Measurements from ENCODE around the gene NDUFS2.

Gene NDUFS2

GRCh38 chr1:161196521-161197451, 5.4 kb upstream of the NDUFS2 start:
- DNase-seq: no peak

- no peak for DNase-seq
Observed at GRCh38 chr1:161197560-161198193, 4.5 kb upstream of the NDUFS2 start.

- DNase-seq: peak; percentile 79
Observed at GRCh38 chr1:161198194-161198896, 3.8 kb upstream of the NDUFS2 start.

- peak; percentile 49 for DNase-seq
Observed at GRCh38 chr1:161198897-161199431, 3.2 kb upstream of the NDUFS2 start, which contains the start of gene ADAMTS4. Gene ADAMTS4, minus strand, starts transcription at chr1:161199054. Its CDS starts 427 bp downstream, at chr1:161198627.

- DNase-seq: peak; percentile 68
Observed at GRCh38 chr1:161199506-161200139, 2.5 kb upstream of the NDUFS2 start.

- DNase-seq: peak; percentile 41
Observed at GRCh38 chr1:161200421-161200991, 1.7 kb upstream of the NDUFS2 start.

- peak; percentile 44 for DNase-seq
Observed at GRCh38 chr1:161200992-161201835, 953 bp upstream of the NDUFS2 start.

- DNase-seq: no peak
Observed at GRCh38 chr1:161206411-161207140, 4.4 kb downstream of the NDUFS2 start.

- no peak for DNase-seq
Observed at GRCh38 chr1:161207173-161207572, 5.0 kb downstream of the NDUFS2 start.

- peak; percentile 82 for DNase-seq
Observed at GRCh38 chr1:161209790-161210409, 7.7 kb downstream of the NDUFS2 start.

- DNase-seq: no peak
Observed at GRCh38 chr1:161214369-161214768, 12.2 kb downstream of the NDUFS2 start.

- DNase-seq: no peak
Observed at GRCh38 chr1:161215076-161215475, 12.9 kb downstream of the NDUFS2 start, which contains the start of gene FCER1G. Gene FCER1G, plus strand, starts transcription at chr1:161215295. Its CDS starts 27 bp downstream, at chr1:161215322.

- no peak for DNase-seq
Observed at GRCh38 chr1:161216945-161217712, 15.0 kb downstream of the NDUFS2 start.

GRCh38 chr1:161217831-161218230, 15.7 kb downstream of the NDUFS2 start:
- no peak for DNase-seq

GRCh38 chr1:161218301-161219077, 16.3 kb downstream of the NDUFS2 start:
- DNase-seq: no peak

GRCh38 chr1:161219078-161219892, 17.1 kb downstream of the NDUFS2 start:
- no peak for DNase-seq

GRCh38 chr1:161220002-161220401, 17.8 kb downstream of the NDUFS2 start:
- no peak for DNase-seq
